SKM-1 (cell line): Measurements from ENCODE around the gene BORCS5.
"Not testable (repeated sequence)": the region's sequence is repeated elsewhere in the genome, so short reads cannot be mapped to it uniquely, and the experiment has no call there.

Experiments used
- DNase-seq: peaks from one replicate; lab custom pipeline; 2025; ENCODE audit not compliant: unreplicated experiment; lab: John Stamatoyannopoulos, UW

BORCS5 gene

DNA sequence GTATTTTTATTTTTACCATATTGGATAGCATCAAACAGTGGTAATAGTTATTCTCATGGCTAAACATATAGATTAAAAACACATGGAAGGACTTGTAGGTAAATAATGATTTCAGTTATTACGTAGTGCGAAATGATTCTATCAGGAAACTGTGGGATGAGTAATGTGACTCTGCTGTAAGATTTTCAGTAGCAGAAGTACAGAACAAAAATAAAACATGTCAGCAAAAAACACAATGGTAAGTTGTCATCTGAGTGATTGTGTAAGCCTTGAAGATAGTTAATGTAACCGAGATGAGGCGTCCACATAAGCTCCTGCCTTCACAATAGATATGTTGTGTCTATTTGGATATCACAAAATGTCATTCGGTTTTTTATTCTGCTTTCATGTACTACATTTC lies 99.8 kb downstream of the BORCS5 start:
- no peak for DNase-seq

DNA sequence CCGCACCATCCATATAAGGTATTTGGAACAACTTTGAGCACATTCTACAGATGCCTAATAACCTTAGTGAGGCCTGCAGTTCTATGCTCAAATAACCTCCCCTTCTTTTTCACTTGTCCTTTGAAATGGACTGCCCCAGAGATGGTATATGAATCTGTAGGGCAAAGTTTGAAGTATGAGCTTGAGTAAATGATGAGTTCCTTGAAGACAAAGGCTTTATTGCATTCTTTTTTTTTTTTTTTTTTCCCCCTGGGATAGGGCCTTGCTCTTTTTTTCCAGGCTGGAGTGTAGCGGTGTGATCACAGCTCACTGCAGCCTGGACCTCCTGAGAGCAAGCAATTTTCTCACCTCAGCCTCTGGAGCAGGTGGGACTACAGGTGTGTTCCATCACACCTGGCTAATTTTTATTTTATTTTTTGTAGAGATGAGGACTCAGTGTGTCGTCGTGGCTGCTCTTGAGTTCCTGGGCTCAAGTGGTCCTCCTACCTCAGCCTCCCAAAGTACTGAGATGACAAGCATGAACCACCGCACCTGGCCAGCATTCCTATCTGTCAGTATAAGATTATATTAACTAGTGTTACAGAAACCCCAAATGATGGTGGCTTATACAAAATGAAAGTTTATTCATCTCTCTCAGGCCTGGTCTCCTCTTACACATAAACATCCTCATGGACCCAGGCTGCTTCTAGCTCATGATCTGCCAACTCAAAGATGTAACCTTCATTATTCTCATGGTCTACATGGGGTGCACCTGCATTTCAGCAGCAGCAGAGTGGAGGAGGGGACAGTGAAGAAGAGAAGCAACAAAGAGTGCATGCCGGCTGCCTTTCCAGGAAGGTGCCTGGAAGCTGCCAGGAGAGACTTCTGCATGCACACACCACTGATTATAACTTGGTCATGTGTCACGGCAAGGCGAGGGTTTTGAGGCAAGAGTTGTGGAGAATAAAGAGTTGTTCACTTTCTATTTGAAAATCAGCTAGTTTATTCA lies 104.4 kb downstream of the BORCS5 start:
- no peak for DNase-seq

DNA sequence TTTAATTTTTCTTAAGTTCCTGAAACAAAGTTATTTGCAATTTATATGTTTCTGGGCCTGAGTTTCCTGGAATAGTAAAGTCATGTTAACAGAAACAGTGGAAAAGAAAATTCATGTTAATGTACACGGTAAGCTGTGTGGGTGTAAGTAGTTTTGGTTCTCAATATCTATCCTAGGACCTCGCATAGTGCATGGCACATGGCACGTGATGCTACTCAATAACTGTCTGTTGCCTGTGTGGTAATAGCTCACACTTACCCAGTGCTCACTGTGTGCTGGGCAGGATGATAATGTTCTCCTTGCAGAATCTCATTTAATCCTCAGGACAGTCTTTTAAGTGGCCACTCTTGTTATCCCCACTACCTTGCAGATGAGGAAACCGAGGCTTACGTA lies 105.0 kb downstream of the BORCS5 start:
- DNase-seq = no peak

DNA sequence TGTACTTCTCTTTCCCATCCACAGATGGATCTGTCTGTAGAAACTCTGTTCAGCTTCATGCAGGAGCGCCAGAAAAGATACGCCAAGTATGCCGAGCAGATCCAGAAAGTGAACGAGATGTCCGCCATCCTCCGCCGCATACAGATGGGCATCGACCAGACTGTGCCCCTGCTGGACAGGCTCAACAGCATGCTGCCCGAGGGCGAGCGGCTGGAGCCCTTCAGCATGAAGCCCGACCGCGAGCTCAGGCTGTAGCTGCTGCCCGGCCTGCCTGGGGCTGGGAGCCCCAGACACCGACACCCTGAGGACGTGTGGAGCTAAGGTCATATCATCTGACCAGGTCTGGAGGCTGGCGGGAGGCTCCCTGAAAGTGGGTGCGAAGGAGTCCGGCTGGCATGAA lies 108.6 kb downstream of the BORCS5 start:
- no peak for DNase-seq

DNA sequence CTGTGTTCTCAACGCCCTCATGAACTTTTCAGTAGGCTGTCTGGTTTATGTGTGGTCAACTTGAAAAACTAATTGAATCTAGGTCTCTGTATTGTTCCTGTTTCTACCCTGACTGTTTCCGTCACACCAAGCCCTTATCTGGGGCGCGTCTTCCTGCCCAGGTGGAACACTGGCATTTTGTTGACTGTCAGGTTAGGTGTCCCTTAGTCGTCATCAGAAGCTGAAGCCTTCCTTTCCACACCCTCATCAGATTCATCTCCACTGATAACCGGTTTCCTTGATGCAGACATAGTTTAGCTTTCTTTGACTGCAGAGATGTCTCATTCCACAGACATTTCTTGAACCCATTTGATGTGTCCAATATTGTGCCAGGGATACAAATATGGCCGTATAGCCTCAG lies 109.3 kb downstream of the BORCS5 start:
- DNase-seq = no peak

DNA sequence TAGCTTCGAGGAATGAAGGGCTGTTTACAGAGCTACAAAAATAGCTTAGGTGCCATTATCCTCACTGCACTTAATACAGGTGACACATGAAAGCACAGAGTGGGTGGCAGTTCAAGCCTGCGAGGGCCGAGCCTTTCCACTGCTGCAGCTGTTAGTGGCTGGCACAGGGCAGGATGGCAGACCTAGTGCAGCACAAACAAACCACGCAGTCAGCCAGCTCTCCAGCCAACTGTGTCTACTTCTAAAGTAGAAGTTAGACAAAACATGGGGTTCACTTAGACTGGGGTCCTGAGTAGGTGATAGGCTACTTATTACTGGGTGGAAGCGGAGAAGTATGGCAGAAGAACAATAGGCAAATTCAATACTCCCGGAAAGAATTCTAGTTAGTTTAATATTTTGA lies 110.4 kb downstream of the BORCS5 start:
- DNase-seq = no peak

DNA sequence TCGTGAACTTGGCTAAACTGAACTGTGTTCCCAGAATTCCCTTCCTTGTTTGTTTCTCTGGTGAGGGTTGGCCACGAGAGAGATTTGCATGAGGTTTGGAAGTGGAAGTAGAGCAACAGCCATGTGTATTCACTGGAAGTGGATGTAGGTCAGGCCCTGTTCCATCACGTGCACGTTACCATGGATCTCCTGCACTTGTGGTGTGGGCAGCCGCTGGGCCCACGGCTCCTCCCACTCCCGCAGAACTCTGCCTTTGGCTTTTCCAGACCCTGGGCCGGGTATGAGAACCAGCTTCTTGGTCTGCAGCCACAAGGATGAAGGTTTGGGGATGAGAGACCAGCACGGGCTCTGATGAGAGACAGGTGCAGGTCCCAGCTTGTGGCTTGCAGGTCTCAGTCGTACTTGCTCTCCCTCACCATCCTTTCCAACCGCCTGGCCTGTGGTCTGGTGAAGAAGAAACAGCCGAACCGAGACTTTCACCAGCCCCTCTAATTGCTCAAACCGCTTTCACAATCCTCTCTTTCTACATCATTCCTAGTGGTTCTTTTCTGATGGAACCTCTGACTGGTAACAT lies 110.9 kb downstream of the BORCS5 start:
- peak; percentile 5 for DNase-seq

DNA sequence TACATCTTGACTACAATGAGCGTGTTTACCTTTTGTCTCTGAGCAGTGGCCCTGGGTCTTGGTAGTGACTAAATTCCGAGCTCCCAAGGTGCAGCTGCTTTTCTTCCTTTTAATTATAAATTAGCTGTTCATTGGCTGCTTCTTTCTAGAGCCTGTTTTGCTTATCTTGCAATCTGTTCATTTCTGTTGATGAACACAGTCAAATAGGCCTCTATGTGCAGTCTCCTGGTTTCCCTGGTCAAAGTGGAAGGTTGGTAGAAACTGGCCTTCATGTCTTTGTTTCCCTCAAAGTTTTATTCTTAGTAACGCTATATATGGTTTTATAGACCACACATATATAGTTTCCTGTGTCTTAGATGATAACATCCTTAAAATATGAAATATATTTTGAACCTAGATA lies 111.7 kb downstream of the BORCS5 start:
- no peak for DNase-seq

DNA sequence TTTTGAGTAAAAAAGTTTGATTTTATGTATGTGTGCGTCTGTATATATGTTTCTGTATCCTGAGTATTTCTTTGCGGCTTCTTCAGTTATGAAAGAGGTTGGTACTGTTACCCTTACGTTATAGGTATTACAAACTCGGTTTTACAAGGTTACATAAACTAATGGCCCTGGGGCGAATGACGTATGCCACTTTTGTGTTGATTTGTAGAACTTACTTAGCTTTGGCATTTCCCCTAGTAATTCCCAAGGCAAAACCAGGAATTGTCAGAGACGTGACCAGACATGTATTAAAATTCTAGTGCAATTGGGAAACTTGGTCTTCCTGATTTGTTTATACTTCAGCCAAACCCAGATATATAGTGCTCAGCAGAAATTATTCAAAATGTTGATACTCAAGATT lies 112.5 kb downstream of the BORCS5 start:
- no peak for DNase-seq

DNA sequence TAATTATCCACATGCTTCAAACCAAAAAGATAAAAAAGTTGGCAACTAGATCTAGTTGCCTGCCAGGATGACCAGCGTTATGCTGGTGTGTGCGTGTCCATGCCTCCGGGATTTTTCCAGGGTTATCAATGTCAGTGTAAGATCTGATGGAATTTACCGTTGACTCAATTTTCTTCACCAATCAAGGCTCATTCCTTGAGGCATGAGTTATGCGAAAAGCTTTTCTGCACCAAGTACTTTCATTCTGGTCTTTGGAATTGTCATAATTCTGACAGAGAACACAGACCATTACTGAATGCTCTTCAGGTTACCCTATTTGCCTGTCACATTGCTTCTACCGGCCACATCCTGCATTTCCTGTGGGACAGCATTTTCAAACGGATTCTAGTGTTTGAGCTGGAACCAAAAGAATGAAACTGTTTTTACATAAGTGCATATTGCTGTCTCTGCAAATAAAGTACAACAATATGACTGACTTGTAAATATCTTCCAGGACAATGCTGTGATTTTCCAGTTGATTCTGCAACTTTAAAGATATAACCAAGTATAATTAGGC lies 114.0 kb downstream of the BORCS5 start:
- no peak for DNase-seq

DNA sequence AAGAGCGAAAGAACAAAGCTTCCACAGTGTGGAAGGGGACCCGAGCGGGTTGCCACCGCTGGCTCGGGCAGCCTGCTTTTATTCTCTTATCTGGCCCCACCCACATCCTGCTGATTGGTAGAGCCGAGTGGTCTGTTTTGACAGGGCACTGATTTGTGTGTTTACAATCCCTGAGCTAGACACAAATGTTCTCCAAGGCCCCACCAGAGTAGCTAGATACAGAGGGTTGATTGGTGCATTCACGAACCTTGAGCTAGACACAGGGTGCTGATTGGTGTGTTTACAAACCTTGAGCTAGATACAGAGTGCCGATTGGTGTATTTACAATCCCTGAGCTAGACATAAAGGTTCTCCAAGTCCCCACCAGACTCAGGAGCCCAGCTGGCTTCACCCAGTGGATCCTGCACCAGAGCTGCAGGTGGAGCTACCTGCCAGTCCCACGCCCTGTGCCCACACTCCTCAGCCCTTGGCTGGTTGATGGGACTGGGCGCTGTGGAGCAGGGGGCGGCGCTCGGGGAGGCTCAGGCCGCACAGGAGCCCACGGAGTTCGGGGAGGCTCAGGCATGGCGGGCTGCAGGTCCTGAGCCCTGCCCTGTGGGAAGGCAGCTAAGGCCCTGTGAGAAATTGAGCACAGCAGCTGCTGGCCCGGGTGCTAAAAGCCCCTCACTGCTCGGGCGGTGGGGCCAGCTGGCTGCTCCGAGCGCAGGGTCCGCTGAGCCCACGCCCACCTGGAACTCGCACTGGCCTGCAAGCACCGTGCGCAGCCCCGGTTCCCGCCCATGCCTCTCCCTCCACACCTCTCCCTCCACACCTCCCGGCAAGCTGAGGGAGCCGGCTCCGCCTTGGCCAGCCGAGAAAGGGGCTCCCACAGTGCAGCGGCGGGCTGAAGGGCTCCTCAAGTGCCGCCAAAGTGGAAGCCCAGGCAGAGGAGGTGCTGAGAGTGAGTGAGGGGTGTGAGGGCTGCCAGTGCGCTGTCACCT lies 115.4 kb downstream of the BORCS5 start:
- not testable (repeated sequence) for DNase-seq

DNA sequence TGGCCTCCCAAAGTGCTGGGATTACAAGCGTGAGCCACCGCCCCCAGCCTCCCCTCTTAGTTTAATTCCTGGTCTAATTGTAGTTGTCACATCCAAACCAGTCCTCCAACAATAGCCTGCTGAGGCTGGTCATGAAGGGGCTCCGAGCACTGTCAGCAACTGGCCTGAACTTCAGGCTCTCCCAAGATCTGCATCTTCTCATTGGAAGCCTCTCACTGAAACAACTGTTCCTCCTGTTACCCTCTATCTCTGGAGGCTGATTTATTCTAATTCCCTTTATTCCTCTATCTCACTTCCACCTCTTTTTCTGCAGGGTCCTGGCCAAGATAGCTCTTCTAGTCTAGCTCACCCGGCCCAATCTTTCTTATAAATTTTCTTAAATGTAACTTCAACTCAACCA lies 116.3 kb downstream of the BORCS5 start:
- no peak for DNase-seq

DNA sequence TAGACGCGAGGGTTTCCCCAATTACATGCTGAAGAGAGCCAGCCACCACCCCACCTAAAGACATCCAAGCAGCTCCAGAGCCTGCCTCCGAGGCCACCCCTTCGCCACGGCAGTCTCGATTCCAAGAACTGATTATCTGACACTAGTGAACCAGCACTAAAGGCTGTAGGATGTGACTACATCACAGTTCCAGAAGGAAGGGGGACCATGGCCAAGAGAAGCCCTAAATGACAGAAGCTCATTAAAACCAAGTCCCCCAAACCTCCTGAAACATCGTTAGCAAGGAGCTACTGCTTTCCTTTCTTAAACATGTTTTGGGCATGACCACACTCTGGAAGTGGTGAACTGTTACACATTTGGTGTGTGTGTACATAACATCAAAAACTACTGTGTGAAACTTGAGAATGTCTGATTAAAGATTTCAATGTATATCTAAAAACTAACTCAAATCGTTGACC lies 117.6 kb downstream of the BORCS5 start:
- DNase-seq = no peak

DNA sequence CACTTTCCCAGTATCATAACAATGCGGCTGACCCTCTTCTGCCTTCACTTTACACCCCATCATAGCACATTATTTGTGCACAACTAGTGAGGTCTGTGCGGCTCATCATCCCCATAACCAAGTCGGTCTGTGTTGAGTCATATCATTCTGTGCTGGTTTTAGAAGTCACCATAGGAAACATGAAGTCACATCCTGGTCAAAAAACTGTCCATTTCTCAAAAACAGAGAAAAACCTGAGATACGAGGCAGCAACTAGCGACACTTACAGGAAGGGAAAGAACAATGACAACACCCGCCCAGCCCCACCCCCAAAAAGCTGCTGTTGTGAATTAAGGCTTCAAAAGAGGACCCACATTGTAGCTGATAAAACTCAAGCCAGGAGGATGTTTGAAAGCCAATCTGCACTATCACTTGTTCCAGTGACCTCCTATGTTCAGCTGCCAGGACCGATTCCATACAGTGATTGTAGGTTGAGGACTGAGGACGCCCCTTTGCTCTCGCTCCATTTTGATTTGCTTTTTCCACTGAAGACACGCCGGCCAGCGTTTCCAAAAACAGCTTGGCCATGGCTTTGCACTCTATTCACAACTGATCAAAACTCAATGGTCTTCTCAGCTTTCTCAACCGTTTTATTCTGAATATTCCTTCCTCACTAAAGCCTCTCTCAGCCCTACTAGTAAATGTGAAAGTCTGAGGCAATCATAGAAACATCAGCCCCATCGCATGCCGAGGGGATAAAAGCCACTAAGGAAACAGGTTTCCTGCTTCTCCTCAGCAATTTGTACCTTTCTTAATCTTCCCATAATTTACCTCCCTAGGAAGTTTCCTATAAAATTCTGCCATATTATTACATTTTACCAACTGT lies 118.3 kb downstream of the BORCS5 start:
- DNase-seq = no peak

DNA sequence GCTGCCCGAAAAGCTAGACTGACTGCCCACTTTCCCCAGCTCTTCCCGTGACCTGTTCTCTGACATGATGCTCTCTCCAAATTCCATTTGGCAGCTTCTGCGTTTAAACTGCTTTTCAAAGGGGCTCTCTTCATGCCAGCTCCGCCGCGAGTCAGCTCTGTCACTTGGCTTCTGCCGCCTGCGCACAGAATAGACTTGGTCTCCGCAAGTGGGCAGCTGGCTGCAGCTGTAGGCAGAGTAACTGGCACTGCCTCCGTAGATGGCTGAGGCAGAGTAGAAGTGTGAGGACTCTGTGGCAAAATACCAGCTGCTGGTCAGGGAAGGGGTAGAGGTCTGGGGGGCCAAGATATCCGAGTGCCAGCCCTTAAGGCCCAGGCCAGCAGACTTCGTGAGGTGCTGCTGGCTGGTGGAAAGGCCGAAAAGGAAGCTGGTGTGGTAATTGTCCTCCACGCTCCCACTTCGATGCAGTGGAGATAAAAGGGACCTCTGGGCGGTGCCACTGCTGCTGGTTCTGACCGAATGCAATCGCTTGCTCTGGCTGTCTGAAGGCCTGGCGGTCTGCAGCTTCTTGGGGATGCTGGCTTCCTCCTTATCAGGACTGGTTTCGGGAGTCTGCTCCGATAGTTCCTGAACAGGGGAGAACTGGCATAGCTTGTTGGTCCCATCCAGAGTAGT lies 120.1 kb downstream of the BORCS5 start:
- DNase-seq = no peak

DNA sequence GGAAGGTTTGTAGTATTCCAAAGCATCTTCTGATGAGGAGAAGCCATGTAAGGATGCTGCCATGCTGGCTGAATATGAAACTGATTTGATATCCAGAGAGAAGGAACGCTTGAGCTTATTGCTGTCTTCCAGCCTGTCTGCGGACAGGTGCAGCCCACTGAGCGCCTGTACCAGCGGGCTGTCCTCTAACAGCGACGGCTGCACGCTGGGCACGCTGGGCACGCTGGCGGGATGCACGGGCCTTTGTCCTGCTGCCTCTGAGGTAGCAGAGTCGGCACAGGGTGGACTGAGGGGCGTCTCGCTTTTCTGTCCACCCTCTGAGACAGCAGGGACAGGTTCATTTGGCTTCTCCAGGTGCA lies 120.6 kb downstream of the BORCS5 start:
- DNase-seq = no peak

DNA sequence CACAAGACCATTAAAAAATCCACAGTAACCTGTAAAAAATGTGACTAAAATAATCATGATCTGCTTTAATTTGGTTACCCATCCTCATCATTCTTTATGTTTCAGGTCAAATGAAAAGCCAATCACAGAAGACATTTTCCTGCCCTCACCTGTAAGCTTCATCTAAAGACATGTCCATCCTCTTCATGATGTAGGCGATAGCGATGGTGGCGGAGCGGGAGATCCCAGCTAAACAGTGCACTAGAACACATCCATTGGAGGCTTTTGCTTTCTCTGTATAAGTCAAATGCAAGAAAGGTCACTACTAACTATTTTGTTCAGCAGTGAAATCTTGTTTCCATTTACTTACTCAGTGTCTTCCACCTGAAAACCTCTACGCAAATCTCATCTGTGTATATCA lies 123.2 kb downstream of the BORCS5 start:
- DNase-seq = no peak

DNA sequence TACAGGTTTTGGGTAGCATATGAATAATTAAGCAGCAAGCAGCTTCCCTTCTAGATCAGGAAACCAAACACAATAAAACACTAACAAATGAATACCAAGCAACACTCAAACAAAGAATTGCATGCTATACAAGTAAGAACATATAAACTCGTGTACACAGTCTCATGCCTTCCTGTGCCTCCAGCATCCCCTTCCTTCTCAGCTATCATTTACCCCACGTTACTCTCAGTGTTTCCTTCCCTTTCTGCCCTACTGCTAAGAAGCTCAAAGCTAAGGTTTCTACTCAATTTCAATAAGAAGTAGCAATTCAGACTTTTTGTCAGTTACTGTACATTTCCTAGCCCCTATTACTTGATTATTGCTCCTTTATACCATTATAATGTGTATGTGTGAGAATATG lies 124.8 kb downstream of the BORCS5 start:
- DNase-seq = no peak

DNA sequence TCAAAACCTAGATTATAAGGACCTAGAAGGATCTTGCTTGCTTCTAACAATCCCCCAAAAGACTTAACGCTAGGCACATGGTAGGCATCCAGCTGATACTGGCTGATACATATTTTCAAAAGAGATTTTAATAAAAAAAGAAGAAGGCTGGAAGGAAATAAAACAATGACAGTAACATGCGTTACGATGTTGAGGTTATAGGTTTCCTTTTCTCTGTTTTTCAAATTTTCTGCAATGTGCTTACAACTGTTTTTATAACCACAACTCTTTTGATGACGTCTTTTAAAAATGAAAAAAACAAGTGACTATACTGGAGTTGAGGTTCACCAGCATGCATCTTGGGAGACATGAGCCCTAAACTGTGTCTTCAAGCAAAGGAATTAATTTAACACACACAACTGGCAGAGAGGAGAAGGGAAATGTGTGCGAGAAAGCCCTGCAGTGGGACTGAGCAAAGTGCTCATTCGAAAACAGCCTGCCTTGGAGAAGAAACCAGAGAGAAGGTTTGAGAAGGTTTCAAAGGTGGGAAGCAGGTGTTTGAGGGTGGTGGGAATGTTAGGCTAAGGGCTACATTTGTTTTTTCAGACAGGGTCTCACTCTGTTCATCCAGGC lies 125.4 kb downstream of the BORCS5 start:
- no peak for DNase-seq
